Measurements from ENCODE around the gene CCDC178. TPM values are rescaled to one million over a fixed set of nuclear protein-coding genes. Genes with fewer than 3 reads are reported as not detected.

The CCDC178 gene
- total RNA-seq, 2 donors from 2014 or later: 3.2 to 5.9 TPM

GRCh38 chr18:32896776-32897547 is 543.6 kb downstream of the CCDC178 start:
- no peak for TF ChIP-seq CTCF (IDR thresholded peaks at IDR 0.05)
- TF ChIP-seq POLR2A (IDR thresholded peaks at IDR 0.05): no peak
- no peak for TF ChIP-seq POLR2AphosphoS5 (IDR thresholded peaks at IDR 0.05)
- WGBS: 70% methylated on average over 4 of the region's 4 CpGs

GRCh38 chr18:32893915-32894314 is 546.6 kb downstream of the CCDC178 start:
- Histone ChIP-seq H3K9me3 (no peaks in the 10 kb centered on the region), H3K27me3 (replicated peaks; ENCODE audit: insufficient read depth) (no peaks in the 10 kb centered on the region), H3K4me3 (no peak overlapping the region), H3K27ac (no peak overlapping the region), H3K4me1 (replicated peaks) (no peaks in the 10 kb centered on the region), H3K36me3 (no peaks in the 10 kb centered on the region)
- 88% methylated on average over 7 of the region's 7 CpGs for WGBS
- DNase-seq (ENCODE audit: low spot score): no peak
- TF ChIP-seq CTCF (IDR thresholded peaks at IDR 0.05): no peak
- TF ChIP-seq POLR2A (IDR thresholded peaks at IDR 0.05): no peak
- TF ChIP-seq POLR2AphosphoS5 (IDR thresholded peaks at IDR 0.05): no peak
- intact Hi-C loops (cut with DNase I): no loop called here

More at GRCh38 chr18:32896776-32897547, 543.6 kb downstream of the CCDC178 start:
- Histone ChIP-seq H3K4me3 (no peak overlapping the region), H3K36me3 (no peaks in the 10 kb centered on the region), H3K9me3 (no peaks in the 10 kb centered on the region), H3K27me3 (replicated peaks; ENCODE audit: insufficient read depth) (no peaks in the 10 kb centered on the region), H3K4me1 (replicated peaks) (no peaks in the 10 kb centered on the region), H3K27ac (no peak overlapping the region)
- DNase-seq (ENCODE audit: low spot score): no peak
- intact Hi-C loops (cut with DNase I): no loop called here

GRCh38 chr18:32891797-32892196 is 548.7 kb downstream of the CCDC178 start:
- 77% methylated on average over 3 of the region's 3 CpGs for WGBS
- intact Hi-C loops (cut with DNase I): no loop called here
- no peak for DNase-seq (ENCODE audit: low spot score)
- Histone ChIP-seq H3K36me3 (no peaks in the 10 kb centered on the region), H3K4me3 (no peak overlapping the region), H3K9me3 (no peaks in the 10 kb centered on the region), H3K27me3 (replicated peaks; ENCODE audit: insufficient read depth) (no peaks in the 10 kb centered on the region), H3K27ac (no peak overlapping the region), H3K4me1 (replicated peaks) (no peaks in the 10 kb centered on the region)
- no peak for TF ChIP-seq CTCF (IDR thresholded peaks at IDR 0.05)
- no peak for TF ChIP-seq POLR2A (IDR thresholded peaks at IDR 0.05)
- no peak for TF ChIP-seq POLR2AphosphoS5 (IDR thresholded peaks at IDR 0.05)

GRCh38 chr18:32891130-32891529 is 549.4 kb downstream of the CCDC178 start:
- 83% methylated on average over 2 of the region's 2 CpGs for WGBS
- no peaks in the 10 kb centered on the region for H3K9me3 ChIP-seq
- no peaks in the 10 kb centered on the region for H3K4me1 ChIP-seq (replicated peaks)
- no peak for DNase-seq (ENCODE audit: low spot score)
- no peaks in the 10 kb centered on the region for H3K36me3 ChIP-seq
- H3K27me3 ChIP-seq (replicated peaks; ENCODE audit: insufficient read depth): no peaks in the 10 kb centered on the region
- intact Hi-C loops (cut with DNase I): no loop called here
- H3K27ac ChIP-seq: no peak overlapping the region
- TF ChIP-seq CTCF (IDR thresholded peaks at IDR 0.05) (no peak), POLR2AphosphoS5 (IDR thresholded peaks at IDR 0.05) (no peak), POLR2A (IDR thresholded peaks at IDR 0.05) (no peak)
- no peak overlapping the region for H3K4me3 ChIP-seq

Measured in prostate gland (tissue), 2 donors.